Endothelial cell of umbilical vein (primary cell): ENCODE measurements around the gene CD164L2. TPM values are rescaled to one million over a fixed set of nuclear protein-coding genes. Genes with fewer than 3 reads are reported as not detected.

Experiments
- BruUV-seq: library from RNA; stranded (reverse); fragments of 400-500 nt; replicated peaks from 2 replicates; lab custom pipeline; 2021; lab: Mats Ljungman, UMichigan
- CTCF ChIA-PET: fragments of 300-600, 350-600 bp; sonication (Branson Sonifier 250); formaldehyde crosslinking; loops from one replicate; lab custom pipeline; 2021; ENCODE audit warnings: antibody characterized with exemption, inconsistent platforms; lab: Charles Lee
- POLR2A ChIA-PET: fragments of 300-600, 350-600 bp; sonication (Branson Sonifier 250); formaldehyde crosslinking; loops from one replicate; lab custom pipeline; 2021; ENCODE audit warnings: antibody characterized with exemption, inconsistent platforms; lab: Charles Lee
- DNase-seq: peaks from one replicate; pipeline ENCODE4 v3.0.0-alpha.2; 2011; ENCODE audit warnings: low read depth, low spot score
- FAIRE-seq: peaks from 2 replicates; lab custom pipeline; 2011; peaks lifted over from hg19 to GRCh38; lab: Jason Lieb, UNC
- H2AFZ ChIP-seq: 2 replicates; pipeline ENCODE4 v1.6.0; 2012; ENCODE audit warnings: low read depth, low read length, control low read depth, inconsistent platforms
- H3K27ac ChIP-seq: 2 replicates; pipeline ENCODE4 v1.5.1; 2011; ENCODE audit warnings: low read depth, mild to moderate bottlenecking, control low read depth, low read length, moderate library complexity; ENCODE audit not compliant: insufficient read depth
- H3K27me3 ChIP-seq, 2 experiments: 2 replicates each; pipeline versions ENCODE4 v1.6.0 to v1.6.1; 2011; ENCODE audit warnings: low read length in 2 of 2, mixed read lengths in 1 of 2; ENCODE audit not compliant: control insufficient read depth in 2 of 2, insufficient read depth in 2 of 2
- H3K36me3 ChIP-seq, 2 experiments: 2 replicates in 1 of 2; 3 replicates in 1 of 2; pipeline ENCODE4 v1.5.1; 2011; ENCODE audit warnings: low read length in 2 of 2, mild to moderate bottlenecking in 1 of 2, moderate library complexity in 1 of 2; ENCODE audit not compliant: control insufficient read depth in 2 of 2, insufficient read depth in 2 of 2; ENCODE audit errors: extremely low read depth in 1 of 2
- H3K4me1 ChIP-seq: 3 replicates; pipeline ENCODE4 v1.5.1; 2011; ENCODE audit warnings: mild to moderate bottlenecking, low read length; ENCODE audit not compliant: control insufficient read depth, insufficient read depth; ENCODE audit errors: extremely low read depth
- H3K4me2 ChIP-seq: 2 replicates; pipeline ENCODE4 v1.6.1; 2011; ENCODE audit warnings: low read length, control low read depth, mixed read lengths; ENCODE audit not compliant: insufficient read depth
- H3K4me3 ChIP-seq, 3 experiments: fragments of 200-600 bp in 1 of 3; sonication (generic), shearing (Covaris generic) in 1 of 3; replicated peaks in 1 of 3; 2 replicates each; pipeline ENCODE4 v1.5.1; 2011 to 2016; ENCODE audit warnings: control low read depth in 3 of 3, low read length in 3 of 3, mild to moderate bottlenecking in 2 of 3, inconsistent platforms in 1 of 3, low read depth in 1 of 3, moderate library complexity in 1 of 3; ENCODE audit not compliant: insufficient read depth in 1 of 3
- H3K79me2 ChIP-seq: 2 replicates; pipeline ENCODE4 v1.6.0; 2012; ENCODE audit warnings: low read length, inconsistent platforms; ENCODE audit not compliant: control insufficient read depth, insufficient read depth
- H3K9ac ChIP-seq: replicated peaks from 2 replicates; pipeline ENCODE3; 2011; ENCODE audit warnings: low read length, control low read depth; ENCODE audit not compliant: insufficient read depth; ENCODE audit errors: extremely low read depth
- H3K9me1 ChIP-seq: replicated peaks from 3 replicates; pipeline ENCODE4 v1.6.0; 2011; ENCODE audit warnings: mild to moderate bottlenecking, low read length; ENCODE audit not compliant: control insufficient read depth, insufficient read depth; ENCODE audit errors: extremely low read depth
- H3K9me3 ChIP-seq: replicated peaks from 2 replicates; pipeline ENCODE4 v1.5.1; 2012; ENCODE audit warnings: low read length, inconsistent platforms; ENCODE audit not compliant: control insufficient read depth, insufficient read depth
- H4K20me1 ChIP-seq: replicated peaks from 2 replicates; pipeline ENCODE3; 2011; ENCODE audit warnings: mild to moderate bottlenecking, low read length; ENCODE audit not compliant: control insufficient read depth, insufficient read depth; ENCODE audit errors: extremely low read depth
- EZH2 ChIP-seq: IDR thresholded peaks from 2 replicates; pipeline ENCODE4 v1.6.1; 2012; ENCODE audit warnings: borderline replicate concordance, low read depth, mild to moderate bottlenecking, moderate library complexity, low read length, inconsistent platforms; ENCODE audit not compliant: severe bottlenecking
- FOS ChIP-seq: IDR thresholded peaks from 2 replicates; pipeline ENCODE4 v1.6.1; 2011; ENCODE audit warnings: mild to moderate bottlenecking, low read length, moderate library complexity, borderline replicate concordance; ENCODE audit not compliant: insufficient read depth
- GATA2 ChIP-seq: IDR thresholded peaks from 2 replicates; pipeline ENCODE4 v1.7.0; 2011; ENCODE audit warnings: low read depth, mild to moderate bottlenecking, moderate library complexity, mixed read lengths, low read length; ENCODE audit not compliant: insufficient read length, insufficient read depth
- JUN ChIP-seq: IDR thresholded peaks from 2 replicates; pipeline ENCODE4 v1.6.1; 2011; ENCODE audit warnings: borderline replicate concordance, low read depth; ENCODE audit not compliant: insufficient read length, insufficient read depth
- MYC ChIP-seq: IDR thresholded peaks from one replicate; pipeline ENCODE4 v1.6.1; 2011; ENCODE audit warnings: mild to moderate bottlenecking, low read depth, low read length
- POLR2A ChIP-seq: IDR thresholded peaks from 2 replicates; pipeline ENCODE4 v1.6.1; 2012; ENCODE audit warnings: low read depth, mild to moderate bottlenecking, control low read depth, low read length
- POLR2AphosphoS5 ChIP-seq: IDR thresholded peaks from 2 replicates; pipeline ENCODE4 v1.6.1; 2012; ENCODE audit warnings: low read depth, mild to moderate bottlenecking, control low read depth, low read length, moderate library complexity; ENCODE audit not compliant: insufficient read depth
- dilution Hi-C: fragments of 300-500 bp; cut with MboI; formaldehyde crosslinking; loops from one replicate; pipeline ENCODE4 v1.15.0; 2019; ENCODE audit warnings: low sequenced_read_pairs; ENCODE audit not compliant: extremely low pct_ligation_motif_present
- intact Hi-C: fragments of 100-400 bp; cut with micrococcal nuclease; formaldehyde crosslinking; loops from one replicate; pipeline ENCODE4 v1.10.0; 2022
- polyA plus RNA-seq, 4 experiments: library from polyadenylated mRNA; depleted of rRNA in 3 of 4; stranded (reverse) in 3 of 4; unstranded in 1 of 4; fragments of >200 nt; gene quantifications; 2 replicates each; pipeline versions ENCODE4 v1.2.1 to v1.2.3, GENCODE V29; 2011 to 2012; ENCODE audit warnings: missing spikeins in 1 of 4
- total RNA-seq: library from RNA; stranded (reverse); gene quantifications from 2 replicates; pipeline ENCODE4 v1.2.3, GENCODE V29; 2021
- TF ChIP-seq, protein P1 (sequence below), 2 donors: IDR thresholded peaks; 1 replicate in 1 of 2; 2 replicates in 1 of 2; pipeline ENCODE4 v1.5.1; 2011; ENCODE audit warnings: low read length in 2 of 2, mild to moderate bottlenecking in 2 of 2, moderate library complexity in 2 of 2, control low read depth in 1 of 2, inconsistent platforms in 1 of 2, low read depth in 1 of 2; ENCODE audit not compliant: insufficient read depth in 1 of 2; ENCODE audit errors: extremely low read depth in 1 of 2
- TF ChIP-seq, protein P2 (sequence below): IDR thresholded peaks from 2 replicates; pipeline ENCODE4 v1.6.1; 2011; ENCODE audit not compliant: insufficient read depth, insufficient read length

The CD164L2 gene
- total and polyA plus RNA-seq, 2 donors (not counting 3 experiments of a cell fraction or from before 2014, with no cell fraction given): not detected

DNA sequence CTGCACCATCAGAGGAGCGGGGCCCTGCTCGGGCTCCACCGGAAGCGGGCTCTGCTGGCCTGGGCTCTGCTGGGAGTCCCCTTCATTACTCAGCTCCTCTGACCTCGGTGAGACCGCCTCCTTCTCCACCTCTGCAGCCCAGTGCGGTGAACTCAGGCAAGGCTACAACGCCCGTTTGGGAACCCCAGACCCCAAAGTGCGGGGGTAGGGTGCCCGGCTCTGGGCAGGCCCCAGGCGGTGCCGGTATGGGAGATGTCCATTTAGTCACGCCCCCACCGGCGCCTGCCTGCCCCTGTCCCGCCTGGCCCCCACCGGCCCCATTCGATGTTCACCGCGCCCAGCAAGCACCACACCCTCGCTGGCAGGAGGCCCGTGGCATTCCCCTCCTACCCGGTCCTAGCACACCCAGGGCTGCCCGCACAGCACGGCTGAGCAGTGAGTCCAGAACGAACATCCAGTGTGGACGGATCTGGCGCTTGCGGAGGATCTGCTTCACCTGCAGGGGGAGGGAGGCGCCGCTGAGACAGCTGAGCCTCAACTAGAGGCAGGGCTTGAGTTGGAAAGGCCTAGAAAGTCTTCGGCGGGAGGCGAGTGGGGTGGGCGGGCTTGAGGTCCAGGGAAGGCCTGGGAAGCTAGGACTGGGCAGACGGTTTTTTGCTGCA lies 26.4 kb downstream of the CD164L2 start:
- intact Hi-C loops: loop anchor here (1.0 kb wide), 4 partner anchors 9 to 250 kb away; no protein-coding TSS in a partner anchor
- Histone ChIP-seq H3K9ac (no peak overlapping the region), H3K4me3 (no peak overlapping the region), H3K4me2 (no peak overlapping the region), H2AFZ (no peak overlapping the region), H3K79me2 (no peaks in the 10 kb centered on the region), H3K9me3 (no peaks in the 10 kb centered on the region), H3K36me3 (peaks cover 0 to 2% of the 10 kb centered on the region in 2 experiments), H3K9me1 (no peaks in the 10 kb centered on the region), H3K27ac (no peak overlapping the region), H3K4me1 (no peaks in the 10 kb centered on the region), H3K27me3 (no peaks in the 10 kb centered on the region), H4K20me1 (no peaks in the 10 kb centered on the region)
- TF ChIP-seq JUN: no peak
- no peak for TF ChIP-seq EZH2
- TF ChIP-seq POLR2A: no peak
- TF ChIP-seq GATA2: no peak
- TF ChIP-seq, protein P1, sequence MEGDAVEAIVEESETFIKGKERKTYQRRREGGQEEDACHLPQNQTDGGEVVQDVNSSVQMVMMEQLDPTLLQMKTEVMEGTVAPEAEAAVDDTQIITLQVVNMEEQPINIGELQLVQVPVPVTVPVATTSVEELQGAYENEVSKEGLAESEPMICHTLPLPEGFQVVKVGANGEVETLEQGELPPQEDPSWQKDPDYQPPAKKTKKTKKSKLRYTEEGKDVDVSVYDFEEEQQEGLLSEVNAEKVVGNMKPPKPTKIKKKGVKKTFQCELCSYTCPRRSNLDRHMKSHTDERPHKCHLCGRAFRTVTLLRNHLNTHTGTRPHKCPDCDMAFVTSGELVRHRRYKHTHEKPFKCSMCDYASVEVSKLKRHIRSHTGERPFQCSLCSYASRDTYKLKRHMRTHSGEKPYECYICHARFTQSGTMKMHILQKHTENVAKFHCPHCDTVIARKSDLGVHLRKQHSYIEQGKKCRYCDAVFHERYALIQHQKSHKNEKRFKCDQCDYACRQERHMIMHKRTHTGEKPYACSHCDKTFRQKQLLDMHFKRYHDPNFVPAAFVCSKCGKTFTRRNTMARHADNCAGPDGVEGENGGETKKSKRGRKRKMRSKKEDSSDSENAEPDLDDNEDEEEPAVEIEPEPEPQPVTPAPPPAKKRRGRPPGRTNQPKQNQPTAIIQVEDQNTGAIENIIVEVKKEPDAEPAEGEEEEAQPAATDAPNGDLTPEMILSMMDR (IDR thresholded peaks at IDR 0.05; ENCODE audit: extremely low read depth in 1 of 2, insufficient read depth in 1 of 2, low read depth in 1 of 2, low read length in 2 of 2): no peak
- TF ChIP-seq POLR2AphosphoS5: no peak
- no peak for TF ChIP-seq MYC
- no peak for TF ChIP-seq FOS
- TF ChIP-seq, protein P2, sequence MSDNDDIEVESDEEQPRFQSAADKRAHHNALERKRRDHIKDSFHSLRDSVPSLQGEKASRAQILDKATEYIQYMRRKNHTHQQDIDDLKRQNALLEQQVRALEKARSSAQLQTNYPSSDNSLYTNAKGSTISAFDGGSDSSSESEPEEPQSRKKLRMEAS: no peak
- POLR2A ChIA-PET: no interaction called here
- no peak for FAIRE-seq
- dilution Hi-C loops: no loop called here
- CTCF ChIA-PET: interaction anchor here (0.8 to 5.5 kb wide), 19 partner anchors 7 to 306 kb away, joined by 3 to 54 read pairs (median 8); partner anchors contain the start of genes CD164L2, GPR3, MAP3K6 and SYTL1
- BruUV-seq: no TSS peak
- DNase-seq: no peak
